Stimulated activated CD8-positive, alpha-beta memory T cell treated with anti-CD3 and anti-CD28 coated beads, Interleukin-4, amount 100 ng/mL, for 24 hours (primary cell): Measurements from ENCODE around the gene NAIF1.

Experiments
- DNase-seq: peaks from one replicate; pipeline ENCODE4 v3.0.0-alpha.2; 2020; ENCODE audit warnings: low read depth

NAIF1 gene

DNA sequence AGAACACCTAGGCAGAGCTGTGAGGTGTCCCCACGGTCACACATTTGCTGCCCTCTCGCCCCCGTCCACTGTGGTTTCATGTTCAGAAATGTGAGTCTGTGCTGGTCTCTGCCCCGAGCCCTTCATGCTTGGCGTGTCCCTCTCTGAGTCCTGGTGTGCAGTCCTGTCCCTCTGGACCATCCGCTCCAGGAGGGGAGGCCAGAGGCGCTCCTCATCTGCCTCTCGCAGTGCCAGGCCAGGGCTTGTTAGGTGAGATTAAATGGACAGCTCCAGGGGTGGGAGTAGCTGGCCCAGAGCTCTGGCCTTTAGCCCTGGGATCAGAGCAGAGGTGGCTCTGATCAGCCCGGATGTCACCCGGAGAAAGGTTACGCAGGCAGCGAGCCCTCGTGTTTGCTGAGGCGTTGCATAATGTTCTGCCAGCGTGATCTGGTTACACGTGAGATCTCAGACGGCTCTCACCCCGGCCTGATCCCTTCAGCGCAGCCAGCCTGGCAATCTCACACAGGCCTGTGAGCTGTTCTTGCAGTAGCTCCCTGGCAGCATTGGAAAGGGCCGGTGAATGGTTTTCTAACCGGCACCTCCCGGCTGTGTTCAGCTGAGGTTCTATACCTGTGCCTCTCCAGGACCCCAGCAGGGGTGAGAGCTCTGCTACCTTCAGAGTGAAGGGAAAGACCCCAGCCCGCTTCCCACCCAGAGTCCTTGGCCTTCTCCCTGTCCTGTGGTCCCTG, 35.9 kb upstream of the NAIF1 start:
- no peak for DNase-seq

DNA sequence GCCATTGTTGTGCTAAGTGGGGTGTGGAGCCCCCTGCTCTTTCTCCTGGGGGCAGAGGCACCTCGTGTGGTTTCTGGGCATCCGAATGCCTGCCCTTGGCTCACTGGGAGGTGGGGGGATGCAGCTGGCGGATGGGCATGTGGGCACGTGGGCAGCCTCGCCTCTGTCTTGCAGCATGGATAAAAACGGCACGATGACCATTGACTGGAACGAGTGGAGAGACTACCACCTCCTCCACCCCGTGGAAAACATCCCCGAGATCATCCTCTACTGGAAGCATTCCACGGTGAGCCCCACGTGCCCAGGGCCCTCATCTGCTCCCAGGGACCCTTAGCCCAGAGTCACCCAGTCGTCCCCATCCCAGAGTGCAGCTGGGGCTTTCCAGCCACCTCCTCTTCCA, 35.1 kb upstream of the NAIF1 start:
- DNase-seq: no peak

- DNase-seq: no peak
These were observed 34.6 kb upstream of the NAIF1 start for GRCh38 chr9:128101690-128102089.

GRCh38 chr9:128101231-128101661, 34.1 kb upstream of the NAIF1 start:
- DNase-seq: no peak

- no peak for DNase-seq
These were observed 33.5 kb upstream of the NAIF1 start for GRCh38 chr9:128100581-128100980.

- DNase-seq: no peak
These were observed 32.9 kb upstream of the NAIF1 start for GRCh38 chr9:128099932-128100491.

GRCh38 chr9:128099231-128099931, 32.3 kb upstream of the NAIF1 start:
- DNase-seq: no peak

GRCh38 chr9:128098297-128099230, 31.4 kb upstream of the NAIF1 start:
- peak; percentile 44 for DNase-seq

DNA sequence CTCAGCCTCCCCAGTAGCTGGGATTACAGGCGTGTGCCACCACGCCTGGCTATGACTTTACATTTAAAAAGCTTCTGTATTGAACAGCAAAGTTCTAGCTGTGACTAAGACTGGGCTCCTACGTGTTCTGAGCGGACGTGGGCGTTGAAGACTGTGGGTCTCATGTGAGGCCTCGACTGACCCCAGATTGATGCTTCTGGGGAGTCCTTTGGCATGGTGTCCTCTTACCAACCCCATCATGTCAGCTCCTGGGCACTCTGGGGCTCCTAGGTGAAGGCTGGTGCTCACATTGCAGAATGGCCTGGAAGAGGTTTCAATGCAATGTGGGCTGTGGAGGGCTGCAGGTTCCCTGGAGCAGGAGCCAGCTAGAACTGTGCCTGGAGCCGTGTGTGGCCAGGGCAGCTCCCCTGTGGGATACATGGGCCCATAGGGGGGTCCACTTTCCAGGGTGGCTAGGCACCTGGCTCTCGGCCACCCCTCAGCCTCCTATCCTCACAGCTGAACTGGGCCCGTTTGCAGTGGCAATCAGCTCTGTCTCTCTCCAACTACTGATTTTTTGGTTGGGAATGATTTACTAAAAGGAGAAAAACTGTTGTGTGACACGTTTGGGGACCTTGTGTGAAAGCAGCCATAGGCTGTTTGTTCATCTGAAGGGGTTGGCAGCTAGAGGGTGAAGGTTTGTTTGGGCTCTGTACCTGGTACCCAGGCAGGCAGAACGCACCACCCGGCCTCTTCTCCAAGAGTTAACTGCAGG, 30.6 kb upstream of the NAIF1 start:
- DNase-seq: no peak

GRCh38 chr9:128096616-128097536, 29.8 kb upstream of the NAIF1 start:
- no peak for DNase-seq

GRCh38 chr9:128094950-128095544, 27.9 kb upstream of the NAIF1 start:
- DNase-seq: no peak

- peak; percentile 59 for DNase-seq
These were observed 27.2 kb upstream of the NAIF1 start for GRCh38 chr9:128094166-128094949.

DNA sequence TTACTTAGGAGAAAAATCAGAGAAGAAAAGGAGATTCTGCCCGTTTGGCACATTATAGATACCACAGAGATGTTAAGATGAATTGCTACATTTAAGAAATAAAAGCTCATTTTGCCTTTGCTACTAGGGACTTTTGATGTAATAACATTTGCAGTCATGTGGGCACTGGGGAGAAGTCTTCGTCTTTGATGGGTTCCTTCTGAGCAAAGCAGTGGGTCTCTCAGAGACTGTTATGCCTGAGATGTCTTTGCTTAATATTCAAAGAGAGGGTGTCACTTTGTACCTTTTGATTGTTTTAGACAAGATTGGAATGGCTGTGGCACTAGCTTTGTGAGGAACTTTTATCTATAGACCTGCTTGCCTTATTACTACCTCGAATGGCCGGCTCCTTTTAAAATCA, 25.9 kb upstream of the NAIF1 start:
- no peak for DNase-seq

- no peak for DNase-seq
These were observed 25.3 kb upstream of the NAIF1 start for GRCh38 chr9:128092199-128092977.

DNA sequence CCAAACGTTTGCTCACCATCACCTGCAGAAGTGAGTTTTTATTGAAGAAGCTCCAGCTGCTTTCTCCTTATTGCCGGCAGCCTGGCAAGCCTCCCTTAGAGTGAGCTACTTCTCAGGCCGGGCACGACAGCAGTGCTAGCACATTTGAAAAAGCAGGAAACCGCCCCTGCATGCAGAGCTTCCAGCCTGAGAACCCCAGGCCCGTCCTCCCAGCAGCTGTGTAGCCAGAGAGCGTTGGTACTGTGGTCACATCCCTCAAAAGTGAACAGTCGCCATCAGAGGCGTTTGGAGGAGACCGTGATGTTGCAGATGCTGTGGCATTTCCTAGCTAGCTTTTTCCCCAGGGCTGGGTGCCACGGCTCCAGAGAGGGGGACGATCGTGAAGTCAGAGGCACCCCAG, 24.5 kb upstream of the NAIF1 start:
- no peak for DNase-seq

GRCh38 chr9:128091144-128091543, 24.0 kb upstream of the NAIF1 start:
- no peak for DNase-seq

- no peak for DNase-seq
These were observed 22.2 kb upstream of the NAIF1 start for GRCh38 chr9:128089299-128089698.

- no peak for DNase-seq
These were observed 21.3 kb upstream of the NAIF1 start for GRCh38 chr9:128088253-128088945.
